ENCODE data around the gene LY6G6D. TPM values are rescaled to one million over a fixed set of nuclear protein-coding genes. Genes with fewer than 3 reads are reported as not detected.

Gene LY6G6D
- total RNA-seq, 1 donor from 2014 or later: not detected

GRCh38 chr6:31729979-31730630 is 15.0 kb downstream of the LY6G6D start:
- H3K4me3 Mint-ChIP-seq (ENCODE audit: unreplicated experiment): peak overlapping the region; percentile 98
- peaks cover 38% of the 10 kb centered on the region for H3K36me3 Mint-ChIP-seq (ENCODE audit: low read depth)
- no peaks in the 10 kb centered on the region for H3K9me3 Mint-ChIP-seq (ENCODE audit: low read depth)
- DNase-seq (ENCODE audit: low spot score): no peak
- peak overlapping the region; percentile 98 for H3K27ac Mint-ChIP-seq (ENCODE audit: unreplicated experiment)
- TF ChIP-seq CTCF (IDR thresholded peaks at IDR 0.05): peak; percentile 9
- H3K4me1 Mint-ChIP-seq (ENCODE audit: low read depth): peaks cover 47% of the 10 kb centered on the region
- H3K27me3 Mint-ChIP-seq (ENCODE audit: low read depth): no peaks in the 10 kb centered on the region

- no peak for TF ChIP-seq CTCF (IDR thresholded peaks at IDR 0.05)
Measured at GRCh38 chr6:31730631-31731086, 15.5 kb downstream of the LY6G6D start.

GRCh38 chr6:31732029-31732428 is 16.9 kb downstream of the LY6G6D start:
- no peak for DNase-seq (ENCODE audit: low spot score)
- no peak overlapping the region for H3K4me3 Mint-ChIP-seq (ENCODE audit: unreplicated experiment)
- H3K36me3 Mint-ChIP-seq (ENCODE audit: low read depth): peaks cover 29% of the 10 kb centered on the region
- no peaks in the 10 kb centered on the region for H3K27me3 Mint-ChIP-seq (ENCODE audit: low read depth)
- H3K4me1 Mint-ChIP-seq (ENCODE audit: low read depth): peaks cover 53% of the 10 kb centered on the region
- no peaks in the 10 kb centered on the region for H3K9me3 Mint-ChIP-seq (ENCODE audit: low read depth)
- TF ChIP-seq CTCF (IDR thresholded peaks at IDR 0.05): no peak
- H3K27ac Mint-ChIP-seq (ENCODE audit: unreplicated experiment): peak overlapping the region; percentile 24

More at GRCh38 chr6:31730631-31731086, 15.5 kb downstream of the LY6G6D start:
- H3K4me3 Mint-ChIP-seq (ENCODE audit: unreplicated experiment): peak overlapping the region; percentile 98
- H3K4me1 Mint-ChIP-seq (ENCODE audit: low read depth): peaks cover 47% of the 10 kb centered on the region
- H3K36me3 Mint-ChIP-seq (ENCODE audit: low read depth): peaks cover 38% of the 10 kb centered on the region
- H3K9me3 Mint-ChIP-seq (ENCODE audit: low read depth): no peaks in the 10 kb centered on the region
- no peaks in the 10 kb centered on the region for H3K27me3 Mint-ChIP-seq (ENCODE audit: low read depth)
- DNase-seq (ENCODE audit: low spot score): no peak
- peak overlapping the region; percentile 98 for H3K27ac Mint-ChIP-seq (ENCODE audit: unreplicated experiment)

GRCh38 chr6:31733734-31734133 is 18.6 kb downstream of the LY6G6D start:
- DNase-seq (ENCODE audit: low spot score): no peak
- Mint-ChIP-seq H3K4me1 (ENCODE audit: low read depth) (peaks cover 67% of the 10 kb centered on the region), H3K27ac (ENCODE audit: unreplicated experiment) (peak overlapping the region; percentile 97), H3K36me3 (ENCODE audit: low read depth) (peaks cover 23% of the 10 kb centered on the region), H3K4me3 (ENCODE audit: unreplicated experiment) (peak overlapping the region; percentile 100), H3K27me3 (ENCODE audit: low read depth) (no peaks in the 10 kb centered on the region), H3K9me3 (ENCODE audit: low read depth) (no peaks in the 10 kb centered on the region)
- TF ChIP-seq CTCF (IDR thresholded peaks at IDR 0.05): no peak

GRCh38 chr6:31734247-31734820 is 19.2 kb downstream of the LY6G6D start:
- peak overlapping the region; percentile 97 for H3K27ac Mint-ChIP-seq (ENCODE audit: unreplicated experiment)
- H3K4me3 Mint-ChIP-seq (ENCODE audit: unreplicated experiment): peak overlapping the region; percentile 100
- TF ChIP-seq CTCF (IDR thresholded peaks at IDR 0.05): no peak
- no peak for DNase-seq (ENCODE audit: low spot score)
- H3K9me3 Mint-ChIP-seq (ENCODE audit: low read depth): no peaks in the 10 kb centered on the region
- peaks cover 65% of the 10 kb centered on the region for H3K4me1 Mint-ChIP-seq (ENCODE audit: low read depth)
- no peaks in the 10 kb centered on the region for H3K27me3 Mint-ChIP-seq (ENCODE audit: low read depth)
- peaks cover 23% of the 10 kb centered on the region for H3K36me3 Mint-ChIP-seq (ENCODE audit: low read depth)

Data from chondrocyte (in vitro differentiated cells).